Measurements from ENCODE around the gene PTRHD1.

- TF ChIP-seq CTCF (IDR thresholded peaks at IDR 0.05; ENCODE audit: low read length) = no peak
- TF ChIP-seq EZH2 (optimal IDR thresholded peaks at IDR 0.05; ENCODE audit: low read depth, low read length) = no peak
- no peak for TF ChIP-seq EZH2phosphoT487 (IDR thresholded peaks at IDR 0.05; ENCODE audit: low read length)
Observed at GRCh38 chr2:24774373-24774772, 18.8 kb downstream of the PTRHD1 start.
